ENCODE measurements around the gene TTR.

TTR gene

DNA sequence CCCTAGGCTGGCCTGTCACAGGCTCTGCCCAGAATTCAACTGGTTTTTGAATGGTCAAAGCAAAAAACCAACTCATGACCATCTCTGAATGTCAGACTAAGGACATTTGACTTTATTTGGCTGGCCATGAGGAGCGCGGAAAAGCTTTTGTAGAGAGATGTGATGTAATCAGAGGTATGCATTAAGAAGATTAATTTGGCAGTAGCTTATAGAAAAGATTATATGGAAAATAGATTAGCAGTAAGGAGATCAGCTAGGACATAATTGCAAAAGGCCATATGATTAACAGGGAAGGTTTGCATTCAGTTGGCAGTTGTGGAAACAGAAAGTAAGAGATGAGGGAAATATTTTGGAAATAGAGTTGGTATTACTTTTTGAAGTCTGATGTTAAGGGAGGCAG lies 12.3 kb upstream of the TTR start:
- no peak for DNase-seq (ENCODE audit: low read depth)

DNA sequence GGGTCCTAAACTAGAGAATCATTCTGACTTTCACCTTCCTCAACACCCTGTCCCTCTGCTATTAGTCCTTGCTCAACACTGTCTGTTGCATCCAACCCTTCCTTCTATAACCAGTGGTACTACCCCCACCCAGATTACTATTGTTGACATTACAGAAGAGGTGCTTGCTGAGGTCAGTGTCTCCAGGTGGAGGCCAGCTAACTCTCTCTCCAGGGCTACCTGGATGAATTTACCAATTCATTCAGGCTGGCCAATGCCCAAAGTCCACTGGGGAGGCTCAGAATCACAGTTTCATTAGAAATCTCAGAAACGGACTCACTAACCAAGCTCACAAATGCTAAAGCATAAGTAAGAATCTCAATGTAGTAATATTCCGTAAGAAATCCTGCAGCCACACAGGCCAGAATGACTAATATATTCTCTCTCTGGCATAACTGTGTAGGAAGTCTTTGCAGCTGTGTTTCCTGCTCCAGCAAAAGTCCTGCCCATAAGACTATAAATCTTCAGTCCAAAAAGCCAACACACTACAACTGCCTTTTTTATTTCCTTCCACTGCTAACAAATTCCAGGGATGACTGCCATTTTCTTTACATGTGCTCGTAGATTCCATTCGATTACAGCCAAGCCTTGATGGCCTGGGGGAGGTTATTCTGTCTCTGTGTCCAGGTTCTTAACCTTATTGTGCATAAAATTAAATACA lies 10.0 kb upstream of the TTR start:
- no peak for DNase-seq (ENCODE audit: low read depth)

DNA sequence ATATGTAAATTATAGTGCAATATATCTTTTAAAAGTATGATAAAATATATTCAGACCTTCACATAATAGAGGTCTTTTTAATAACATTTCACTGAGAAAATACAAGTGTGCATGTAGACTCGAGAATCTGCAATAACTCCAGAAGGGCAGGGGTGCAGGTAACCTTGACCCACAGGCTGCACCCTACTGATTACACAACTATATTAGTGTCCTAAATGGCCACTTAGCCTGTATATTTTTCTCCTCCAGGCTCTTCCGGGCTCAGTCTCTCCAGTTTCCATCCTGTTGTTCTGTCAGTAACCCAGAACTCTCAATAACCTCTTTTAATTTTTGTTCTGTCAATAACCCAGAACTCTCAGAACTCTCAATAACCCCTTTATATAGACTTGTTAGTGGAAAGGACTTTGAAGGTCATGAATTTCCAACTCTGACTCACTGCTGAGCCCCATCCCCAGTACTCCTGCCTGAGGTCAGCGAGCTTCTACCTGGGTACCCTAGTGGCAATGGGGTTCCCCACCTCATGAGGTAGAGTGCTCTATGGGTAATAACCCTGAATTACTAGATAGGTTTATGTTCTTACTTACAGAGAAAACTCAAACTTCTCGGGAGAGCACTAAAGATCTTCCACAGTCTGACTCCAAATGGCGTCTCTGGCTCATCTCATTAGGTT lies 8.4 kb upstream of the TTR start:
- no peak for DNase-seq (ENCODE audit: low read depth)

DNA sequence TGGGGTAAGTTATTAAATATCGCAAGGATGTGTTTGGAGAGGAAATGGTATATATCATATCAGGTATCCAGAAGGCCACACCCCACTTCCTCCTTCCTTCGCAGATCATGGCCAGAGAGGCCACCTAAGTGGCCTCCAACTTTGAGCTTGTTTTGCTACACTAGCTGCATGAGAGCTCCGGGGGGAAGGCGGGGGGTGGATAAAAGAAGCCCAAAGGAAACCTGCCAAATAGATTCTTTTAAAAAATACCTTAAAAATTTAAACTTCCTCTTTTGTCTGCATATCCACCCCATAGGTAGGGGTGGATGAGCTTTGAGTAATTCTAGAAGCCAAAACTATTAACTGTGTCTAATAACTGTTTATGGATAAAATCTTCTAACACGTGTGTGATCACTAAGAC lies 5.7 kb upstream of the TTR start:
- DNase-seq (ENCODE audit: low read depth) = no peak

DNA sequence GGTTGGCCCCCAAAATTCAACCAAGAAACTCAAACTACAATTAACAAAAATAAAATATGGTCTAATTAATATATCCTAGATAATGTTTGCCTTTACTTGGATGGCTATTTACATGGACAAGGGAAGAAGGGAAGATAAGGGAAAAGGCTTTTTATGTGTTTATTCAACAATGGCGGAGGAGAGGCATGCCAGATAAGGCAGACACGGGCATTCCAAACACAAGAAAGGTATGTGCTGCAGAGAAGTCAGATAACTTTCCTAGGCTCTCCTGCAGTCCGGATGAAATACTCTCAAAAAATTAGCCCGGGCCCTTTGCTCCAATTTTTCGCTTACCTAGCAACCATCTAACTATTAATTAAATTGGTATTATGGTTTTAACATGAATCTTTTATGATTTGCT lies 5.1 kb upstream of the TTR start:
- DNase-seq (ENCODE audit: low read depth) = no peak

DNA sequence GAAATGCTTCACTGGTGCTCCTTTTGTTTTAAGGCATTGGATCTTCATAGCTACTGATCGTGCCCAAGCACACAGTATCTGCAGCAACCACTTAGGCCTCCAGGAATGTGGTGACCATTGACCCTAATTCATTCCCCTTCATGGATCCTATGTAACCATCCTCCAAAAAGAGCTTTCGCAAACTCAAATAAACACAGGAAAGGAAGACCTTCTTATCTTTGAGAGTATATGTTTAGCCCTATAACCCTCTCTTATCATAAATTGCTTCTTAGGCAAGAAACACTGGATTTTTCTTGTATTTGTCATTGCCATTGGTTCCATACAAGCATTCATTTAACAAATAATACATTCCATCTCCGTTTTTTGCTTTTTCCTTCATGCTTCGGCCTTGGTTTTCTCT lies 4.1 kb upstream of the TTR start:
- DNase-seq (ENCODE audit: low read depth) = no peak

DNA sequence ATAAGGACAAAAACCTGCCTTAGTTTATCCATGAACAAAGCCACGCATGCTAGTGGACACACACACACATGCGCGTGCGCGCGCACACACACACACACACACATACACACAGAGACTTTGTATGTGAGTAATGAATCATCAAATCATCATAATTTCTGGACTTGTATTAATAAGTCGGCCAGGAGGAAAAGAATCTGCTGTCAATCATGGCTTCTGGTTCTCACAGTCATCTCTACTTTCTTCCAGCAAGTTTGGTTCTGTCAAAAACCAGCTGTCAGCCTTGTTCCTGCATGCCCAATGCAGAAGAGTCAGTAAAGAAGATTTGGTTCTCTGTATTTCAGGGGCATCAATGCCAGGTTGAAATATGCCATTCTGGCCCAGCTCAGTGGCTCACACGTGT lies 1.1 kb upstream of the TTR start:
- DNase-seq (ENCODE audit: low read depth) = no peak

DNA sequence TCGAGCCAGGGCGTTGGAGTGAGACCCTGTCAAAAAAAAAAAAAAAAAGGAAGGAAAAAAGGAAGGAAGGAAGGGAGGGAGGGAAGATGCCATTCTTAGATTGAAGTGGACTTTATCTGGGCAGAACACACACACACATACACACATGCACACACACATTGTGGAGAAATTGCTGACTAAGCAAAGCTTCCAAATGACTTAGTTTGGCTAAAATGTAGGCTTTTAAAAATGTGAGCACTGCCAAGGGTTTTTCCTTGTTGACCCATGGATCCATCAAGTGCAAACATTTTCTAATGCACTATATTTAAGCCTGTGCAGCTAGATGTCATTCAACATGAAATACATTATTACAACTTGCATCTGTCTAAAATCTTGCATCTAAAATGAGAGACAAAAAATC lies 564 bp upstream of the TTR start:
- no peak for DNase-seq (ENCODE audit: low read depth)

DNA sequence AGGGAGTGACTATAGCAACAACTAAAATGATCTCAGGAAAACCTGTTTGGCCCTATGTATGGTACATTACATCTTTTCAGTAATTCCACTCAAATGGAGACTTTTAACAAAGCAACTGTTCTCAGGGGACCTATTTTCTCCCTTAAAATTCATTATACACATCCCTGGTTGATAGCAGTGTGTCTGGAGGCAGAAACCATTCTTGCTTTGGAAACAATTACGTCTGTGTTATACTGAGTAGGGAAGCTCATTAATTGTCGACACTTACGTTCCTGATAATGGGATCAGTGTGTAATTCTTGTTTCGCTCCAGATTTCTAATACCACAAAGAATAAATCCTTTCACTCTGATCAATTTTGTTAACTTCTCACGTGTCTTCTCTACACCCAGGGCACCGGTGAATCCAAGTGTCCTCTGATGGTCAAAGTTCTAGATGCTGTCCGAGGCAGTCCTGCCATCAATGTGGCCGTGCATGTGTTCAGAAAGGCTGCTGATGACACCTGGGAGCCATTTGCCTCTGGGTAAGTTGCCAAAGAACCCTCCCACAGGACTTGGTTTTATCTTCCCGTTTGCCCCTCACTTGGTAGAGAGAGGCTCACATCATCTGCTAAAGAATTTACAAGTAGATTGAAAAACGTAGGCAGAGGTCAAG lies 955 bp downstream of the TTR start:
- DNase-seq (ENCODE audit: low read depth) = no peak

DNA sequence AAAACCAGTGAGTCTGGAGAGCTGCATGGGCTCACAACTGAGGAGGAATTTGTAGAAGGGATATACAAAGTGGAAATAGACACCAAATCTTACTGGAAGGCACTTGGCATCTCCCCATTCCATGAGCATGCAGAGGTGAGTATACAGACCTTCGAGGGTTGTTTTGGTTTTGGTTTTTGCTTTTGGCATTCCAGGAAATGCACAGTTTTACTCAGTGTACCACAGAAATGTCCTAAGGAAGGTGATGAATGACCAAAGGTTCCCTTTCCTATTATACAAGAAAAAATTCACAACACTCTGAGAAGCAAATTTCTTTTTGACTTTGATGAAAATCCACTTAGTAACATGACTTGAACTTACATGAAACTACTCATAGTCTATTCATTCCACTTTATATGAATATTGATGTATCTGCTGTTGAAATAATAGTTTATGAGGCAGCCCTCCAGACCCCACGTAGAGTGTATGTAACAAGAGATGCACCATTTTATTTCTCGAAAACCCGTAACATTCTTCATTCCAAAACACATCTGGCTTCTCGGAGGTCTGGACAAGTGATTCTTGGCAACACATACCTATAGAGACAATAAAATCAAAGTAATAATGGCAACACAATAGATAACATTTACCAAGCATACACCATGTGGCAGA lies 3.6 kb downstream of the TTR start:
- no peak for DNase-seq (ENCODE audit: low read depth)

DNA sequence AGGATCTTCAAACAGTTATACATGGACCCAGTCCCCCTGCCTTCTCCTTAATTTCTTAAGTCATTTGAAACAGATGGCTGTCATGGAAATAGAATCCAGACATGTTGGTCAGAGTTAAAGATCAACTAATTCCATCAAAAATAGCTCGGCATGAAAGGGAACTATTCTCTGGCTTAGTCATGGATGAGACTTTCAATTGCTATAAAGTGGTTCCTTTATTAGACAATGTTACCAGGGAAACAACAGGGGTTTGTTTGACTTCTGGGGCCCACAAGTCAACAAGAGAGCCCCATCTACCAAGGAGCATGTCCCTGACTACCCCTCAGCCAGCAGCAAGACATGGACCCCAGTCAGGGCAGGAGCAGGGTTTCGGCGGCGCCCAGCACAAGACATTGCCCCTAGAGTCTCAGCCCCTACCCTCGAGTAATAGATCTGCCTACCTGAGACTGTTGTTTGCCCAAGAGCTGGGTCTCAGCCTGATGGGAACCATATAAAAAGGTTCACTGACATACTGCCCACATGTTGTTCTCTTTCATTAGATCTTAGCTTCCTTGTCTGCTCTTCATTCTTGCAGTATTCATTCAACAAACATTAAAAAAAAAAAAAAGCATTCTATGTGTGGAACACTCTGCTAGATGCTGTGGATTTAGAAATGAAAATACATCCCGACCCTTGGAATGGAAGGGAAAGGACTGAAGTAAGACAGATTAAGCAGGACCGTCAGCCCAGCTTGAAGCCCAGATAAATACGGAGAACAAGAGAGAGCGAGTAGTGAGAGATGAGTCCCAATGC lies 4.6 kb downstream of the TTR start:
- DNase-seq (ENCODE audit: low read depth) = no peak

DNA sequence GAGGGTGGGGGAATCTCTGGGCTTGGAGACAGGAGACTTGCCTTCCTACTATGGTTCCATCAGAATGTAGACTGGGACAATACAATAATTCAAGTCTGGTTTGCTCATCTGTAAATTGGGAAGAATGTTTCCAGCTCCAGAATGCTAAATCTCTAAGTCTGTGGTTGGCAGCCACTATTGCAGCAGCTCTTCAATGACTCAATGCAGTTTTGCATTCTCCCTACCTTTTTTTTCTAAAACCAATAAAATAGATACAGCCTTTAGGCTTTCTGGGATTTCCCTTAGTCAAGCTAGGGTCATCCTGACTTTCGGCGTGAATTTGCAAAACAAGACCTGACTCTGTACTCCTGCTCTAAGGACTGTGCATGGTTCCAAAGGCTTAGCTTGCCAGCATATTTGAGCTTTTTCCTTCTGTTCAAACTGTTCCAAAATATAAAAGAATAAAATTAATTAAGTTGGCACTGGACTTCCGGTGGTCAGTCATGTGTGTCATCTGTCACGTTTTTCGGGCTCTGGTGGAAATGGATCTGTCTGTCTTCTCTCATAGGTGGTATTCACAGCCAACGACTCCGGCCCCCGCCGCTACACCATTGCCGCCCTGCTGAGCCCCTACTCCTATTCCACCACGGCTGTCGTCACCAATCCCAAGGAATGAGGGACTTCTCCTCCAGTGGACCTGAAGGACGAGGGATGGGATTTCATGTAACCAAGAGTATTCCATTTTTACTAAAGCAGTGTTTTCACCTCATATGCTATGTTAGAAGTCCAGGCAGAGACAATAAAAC lies 6.5 kb downstream of the TTR start:
- no peak for DNase-seq (ENCODE audit: low read depth)

DNA sequence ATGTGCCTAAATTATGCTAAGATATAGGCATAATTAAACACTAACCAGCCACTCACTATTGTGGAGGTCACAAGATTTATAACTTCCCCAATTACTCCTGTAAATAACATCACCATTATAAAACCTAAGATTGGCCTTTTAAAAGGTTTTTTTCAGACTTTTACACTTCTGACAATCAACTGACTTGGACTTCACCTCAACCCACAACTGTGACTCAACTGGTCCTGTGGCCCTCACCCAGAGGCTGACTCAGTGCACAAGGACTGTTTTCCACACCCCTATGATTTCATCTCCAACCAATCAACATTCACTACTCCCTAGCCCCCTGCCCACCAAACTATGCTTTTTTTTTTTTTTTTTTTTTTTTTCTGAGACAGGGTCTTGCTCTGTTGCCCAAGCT lies 11.6 kb downstream of the TTR start:
- no peak for DNase-seq (ENCODE audit: low read depth)

DNA sequence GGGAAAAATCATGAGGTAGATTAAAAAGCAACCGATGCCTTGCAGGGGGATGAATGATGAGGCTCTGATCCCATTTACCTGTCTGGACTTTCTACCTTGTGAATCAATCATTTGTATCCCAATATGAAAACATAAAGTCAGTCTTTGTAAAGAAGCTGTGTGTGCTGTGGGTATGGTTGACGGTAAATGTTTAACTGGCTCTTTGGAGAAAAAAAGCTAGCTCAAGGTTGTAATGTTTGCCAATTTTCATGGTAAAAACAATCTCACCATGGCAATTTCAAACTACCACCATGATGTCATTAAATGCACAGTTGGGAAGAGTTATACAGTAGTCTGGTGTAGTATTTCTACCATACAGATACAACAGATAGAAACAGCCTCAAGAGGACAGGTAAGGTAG lies 14.6 kb downstream of the TTR start:
- no peak for DNase-seq (ENCODE audit: low read depth)

DNA sequence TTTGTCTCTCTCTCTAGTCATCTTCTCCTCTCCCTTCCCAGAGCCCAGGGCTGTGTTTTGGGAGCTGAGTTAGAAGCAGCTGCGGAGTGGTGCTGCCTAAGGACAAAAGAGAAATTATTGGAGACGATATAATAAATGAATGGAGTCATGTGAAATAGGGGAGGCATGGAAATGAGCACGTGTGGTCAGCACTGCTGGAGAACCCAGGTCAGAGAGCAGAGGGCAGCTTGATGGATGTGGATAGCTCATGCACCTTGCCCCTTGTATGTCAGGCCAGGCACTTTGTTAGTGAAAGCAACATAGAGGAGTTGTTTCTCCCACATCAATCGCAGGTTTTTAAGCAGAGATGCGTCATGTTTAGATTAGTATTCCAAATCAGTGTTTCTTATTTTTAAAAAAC lies 15.7 kb downstream of the TTR start:
- DNase-seq (ENCODE audit: low read depth) = no peak

DNA sequence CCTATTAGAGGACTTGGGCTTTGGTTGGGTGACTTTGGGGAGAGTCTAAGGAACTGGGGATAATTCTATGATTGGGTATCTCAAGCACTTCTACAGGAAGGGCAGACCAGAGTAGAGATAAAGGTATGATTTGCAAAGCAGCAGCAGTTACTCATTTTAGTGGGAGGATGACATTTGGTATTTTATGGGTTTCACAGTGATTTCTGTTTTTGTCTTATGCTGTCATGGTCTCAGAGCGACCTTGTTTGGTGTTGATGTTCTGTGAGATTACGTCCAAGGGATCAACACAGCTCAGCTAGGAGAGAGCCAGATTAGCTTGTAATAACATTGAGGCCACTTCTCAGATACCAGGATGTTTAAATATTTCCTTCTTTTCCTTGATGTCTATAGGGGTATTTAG lies 18.2 kb downstream of the TTR start:
- DNase-seq (ENCODE audit: low read depth) = no peak

DNA sequence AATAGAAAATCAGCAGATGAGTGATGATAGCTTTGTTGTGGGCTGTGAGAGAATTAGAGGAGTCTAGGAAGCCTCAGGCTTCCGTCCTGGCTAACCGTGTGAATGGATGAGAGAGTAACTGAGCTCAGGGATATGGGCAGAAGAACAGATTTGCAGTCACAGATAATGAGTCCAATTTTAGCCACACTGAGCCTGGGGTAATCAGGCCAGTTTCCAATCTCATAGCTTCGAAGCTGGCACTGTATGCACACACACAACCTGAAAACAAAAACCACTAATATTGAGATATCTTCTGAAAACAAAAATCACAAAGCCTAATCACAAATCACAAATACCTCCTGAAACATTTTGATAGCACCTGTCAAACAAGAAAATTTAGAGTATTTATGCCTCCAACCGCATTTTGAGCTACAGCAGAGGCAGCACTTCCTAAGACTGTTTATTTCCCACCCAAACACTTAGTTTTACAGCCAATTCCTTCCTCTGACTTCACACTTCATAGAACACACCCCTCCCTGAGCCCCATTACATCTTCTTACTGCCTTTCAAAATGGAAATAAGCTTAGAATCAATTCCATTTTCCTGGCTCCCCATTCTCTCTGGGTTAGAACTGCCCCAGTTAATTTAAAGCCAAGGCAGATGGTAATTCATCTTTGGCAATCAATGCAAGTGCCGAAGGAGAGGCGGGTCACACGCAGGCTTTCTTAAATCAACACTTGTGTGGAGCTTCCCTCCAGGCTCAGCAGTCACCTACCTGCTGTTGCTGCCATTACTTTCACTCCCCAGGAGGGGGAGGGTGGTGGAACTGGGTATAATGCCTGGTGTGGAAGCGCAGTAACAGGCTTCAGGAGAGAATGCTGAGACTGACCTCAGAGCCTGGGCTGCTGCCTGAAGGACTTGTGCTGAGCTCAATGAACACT lies 18.9 kb downstream of the TTR start:
- no peak for DNase-seq (ENCODE audit: low read depth)

DNA sequence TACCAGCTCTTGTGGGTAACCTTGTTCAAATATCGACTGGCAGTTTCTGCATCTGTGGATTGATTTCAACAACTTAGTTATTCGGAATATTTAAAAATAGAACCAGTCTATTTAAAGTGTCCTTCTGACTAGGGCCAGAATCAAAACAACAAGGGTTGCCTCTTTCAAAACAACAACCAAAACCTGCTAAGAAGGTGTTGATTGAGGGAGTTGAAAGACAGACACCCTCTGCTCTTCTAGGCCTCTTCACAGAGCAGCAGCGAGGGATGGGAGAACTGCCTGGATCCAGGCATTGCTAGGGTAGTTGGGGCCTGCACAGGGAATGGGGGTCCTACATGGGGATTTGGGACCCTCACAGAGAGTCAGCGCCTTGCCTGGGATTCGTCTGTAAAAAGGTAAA lies 19.8 kb downstream of the TTR start:
- no peak for DNase-seq (ENCODE audit: low read depth)

DNA sequence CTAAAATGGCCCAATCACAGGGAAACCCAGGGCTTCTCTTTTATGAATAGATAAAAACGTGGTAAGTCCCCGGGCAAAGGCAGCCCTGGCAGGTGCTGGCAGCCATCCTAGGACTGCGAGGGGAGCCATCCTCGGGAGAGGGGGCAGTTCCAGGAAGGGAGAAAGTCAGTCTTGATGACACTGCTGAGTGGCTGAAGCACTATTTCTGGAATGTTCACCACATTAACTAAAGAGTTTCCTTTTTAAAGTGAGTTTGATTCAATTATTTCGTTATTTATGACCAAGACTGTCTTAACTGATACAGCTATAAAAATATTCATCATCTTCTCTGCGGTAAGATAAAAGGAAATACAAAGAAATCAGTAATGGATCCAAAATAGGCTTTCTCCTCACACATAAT lies 20.4 kb downstream of the TTR start:
- DNase-seq (ENCODE audit: low read depth) = no peak

DNA sequence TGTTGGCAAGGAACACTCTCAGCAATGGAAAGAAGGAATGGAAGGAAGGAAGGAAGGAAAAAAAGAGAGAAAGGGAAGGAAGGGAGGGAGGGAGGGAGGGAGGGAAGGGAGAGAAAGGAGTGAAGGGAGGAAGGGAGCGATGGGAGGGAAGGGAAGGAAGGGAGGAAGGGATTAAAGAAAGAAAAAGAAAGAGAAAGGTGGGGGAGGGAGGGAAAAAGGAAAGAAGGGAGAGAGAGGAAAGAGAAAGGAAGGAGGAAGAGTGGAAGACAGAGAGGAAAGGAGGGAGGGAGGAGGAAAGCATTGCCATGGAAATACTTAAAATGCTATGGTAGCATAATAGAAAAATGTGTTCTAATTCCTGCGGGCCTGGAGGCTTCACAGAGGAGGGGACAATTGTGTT lies 22.4 kb downstream of the TTR start:
- DNase-seq (ENCODE audit: low read depth) = no peak

All from stimulated activated CD8-positive, alpha-beta memory T cell treated with anti-CD3 and anti-CD28 coated beads, Interleukin-15, amount 100 ng/mL, for 24 hours (primary cell).